Activated B cell treated with CpG ODN at 0.5 μM for 24 hours (primary cell): ENCODE data around the gene PCNX2. TPM values are rescaled to one million over a fixed set of nuclear protein-coding genes. Genes with fewer than 3 reads are reported as not detected.

Source experiments
- ATAC-seq: fragments of 200-7000 bp; cut with Tn5 transposase; one replicate; pipeline ENCODE4 v1.10.0; 2021; ENCODE audit warnings: low read depth, mild to moderate bottlenecking, moderate library complexity
- CTCF ChIA-PET: fragments of 350-600 bp; sonication (Branson Sonifier 250); formaldehyde crosslinking; loops from one replicate; lab custom pipeline; 2021; ENCODE audit warnings: antibody characterized with exemption; lab: Charles Lee
- POLR2A ChIA-PET: fragments of 350-600 bp; sonication (Branson Sonifier 250); formaldehyde crosslinking; loops from one replicate; lab custom pipeline; 2021; ENCODE audit warnings: antibody characterized with exemption; lab: Charles Lee
- DNase-seq: peaks from one replicate; pipeline ENCODE4 v3.0.0; 2022
- H3K27ac Mint-ChIP-seq: one replicate; pipeline ENCODE4 v1.8.0; 2020; ENCODE audit warnings: mixed read lengths
- H3K27me3 Mint-ChIP-seq: one replicate; pipeline ENCODE4 v1.8.0; 2021; ENCODE audit warnings: mixed read lengths
- H3K36me3 Mint-ChIP-seq: one replicate; pipeline ENCODE4 v1.8.0; 2021; ENCODE audit warnings: low read depth, mixed read lengths
- H3K4me1 Mint-ChIP-seq: one replicate; pipeline ENCODE4 v1.8.0; 2021; ENCODE audit warnings: mixed read lengths
- H3K4me3 Mint-ChIP-seq: one replicate; pipeline ENCODE4 v1.8.0; 2020; ENCODE audit warnings: mild to moderate bottlenecking, mixed read lengths
- H3K9me3 Mint-ChIP-seq: one replicate; pipeline ENCODE4 v1.8.0; 2020; ENCODE audit warnings: mixed read lengths
- intact Hi-C: fragments of 100-400 bp; cut with micrococcal nuclease; formaldehyde crosslinking; loops from one replicate; pipeline ENCODE4 v1.15.1; 2024
- total RNA-seq: library from RNA; stranded (reverse); gene quantifications from 2 replicates; pipeline ENCODE4 v1.2.3, GENCODE V29; 2022
- TF ChIP-seq, protein P1 (sequence below): fragments of 200-600 bp; IDR thresholded peaks from one replicate; pipeline ENCODE4 v1.8.0; 2022; ENCODE audit warnings: antibody characterized with exemption, mild to moderate bottlenecking

PCNX2 gene
- total RNA-seq, 1 donor from 2014 or later = 20.4 TPM

- Mint-ChIP-seq H3K4me3 (no peak overlapping the region), H3K36me3 (peaks cover 38% of the 10 kb centered on the region), H3K27me3 (no peaks in the 10 kb centered on the region), H3K4me1 (no peaks in the 10 kb centered on the region), H3K27ac (no peak overlapping the region), H3K9me3 (no peaks in the 10 kb centered on the region)
- intact Hi-C loops = no loop called here
- no peak for DNase-seq
- no peak for ATAC-seq
- ChIA-PET POLR2A (no interaction called here), CTCF (no interaction called here)
- TF ChIP-seq, protein P1, sequence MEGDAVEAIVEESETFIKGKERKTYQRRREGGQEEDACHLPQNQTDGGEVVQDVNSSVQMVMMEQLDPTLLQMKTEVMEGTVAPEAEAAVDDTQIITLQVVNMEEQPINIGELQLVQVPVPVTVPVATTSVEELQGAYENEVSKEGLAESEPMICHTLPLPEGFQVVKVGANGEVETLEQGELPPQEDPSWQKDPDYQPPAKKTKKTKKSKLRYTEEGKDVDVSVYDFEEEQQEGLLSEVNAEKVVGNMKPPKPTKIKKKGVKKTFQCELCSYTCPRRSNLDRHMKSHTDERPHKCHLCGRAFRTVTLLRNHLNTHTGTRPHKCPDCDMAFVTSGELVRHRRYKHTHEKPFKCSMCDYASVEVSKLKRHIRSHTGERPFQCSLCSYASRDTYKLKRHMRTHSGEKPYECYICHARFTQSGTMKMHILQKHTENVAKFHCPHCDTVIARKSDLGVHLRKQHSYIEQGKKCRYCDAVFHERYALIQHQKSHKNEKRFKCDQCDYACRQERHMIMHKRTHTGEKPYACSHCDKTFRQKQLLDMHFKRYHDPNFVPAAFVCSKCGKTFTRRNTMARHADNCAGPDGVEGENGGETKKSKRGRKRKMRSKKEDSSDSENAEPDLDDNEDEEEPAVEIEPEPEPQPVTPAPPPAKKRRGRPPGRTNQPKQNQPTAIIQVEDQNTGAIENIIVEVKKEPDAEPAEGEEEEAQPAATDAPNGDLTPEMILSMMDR = no peak
Measured at GRCh38 chr1:233015965-233016364, 279.6 kb downstream of the PCNX2 start.

- TF ChIP-seq, protein P1 = no peak
- no peak for DNase-seq
- no peak overlapping the region for H3K4me3 Mint-ChIP-seq
- no peaks in the 10 kb centered on the region for H3K27me3 Mint-ChIP-seq
- no peak for ATAC-seq
- POLR2A ChIA-PET = no interaction called here
- peaks cover 36% of the 10 kb centered on the region for H3K36me3 Mint-ChIP-seq
- H3K9me3 Mint-ChIP-seq = no peaks in the 10 kb centered on the region
- CTCF ChIA-PET = no interaction called here
- H3K27ac Mint-ChIP-seq = no peak overlapping the region
- intact Hi-C loops = no loop called here
- H3K4me1 Mint-ChIP-seq = no peaks in the 10 kb centered on the region
Measured at GRCh38 chr1:233012021-233012420, 283.5 kb downstream of the PCNX2 start.

- CTCF ChIA-PET = no interaction called here
- H3K4me1 Mint-ChIP-seq = no peaks in the 10 kb centered on the region
Measured at GRCh38 chr1:233010146-233010545, 285.4 kb downstream of the PCNX2 start.

DNA sequence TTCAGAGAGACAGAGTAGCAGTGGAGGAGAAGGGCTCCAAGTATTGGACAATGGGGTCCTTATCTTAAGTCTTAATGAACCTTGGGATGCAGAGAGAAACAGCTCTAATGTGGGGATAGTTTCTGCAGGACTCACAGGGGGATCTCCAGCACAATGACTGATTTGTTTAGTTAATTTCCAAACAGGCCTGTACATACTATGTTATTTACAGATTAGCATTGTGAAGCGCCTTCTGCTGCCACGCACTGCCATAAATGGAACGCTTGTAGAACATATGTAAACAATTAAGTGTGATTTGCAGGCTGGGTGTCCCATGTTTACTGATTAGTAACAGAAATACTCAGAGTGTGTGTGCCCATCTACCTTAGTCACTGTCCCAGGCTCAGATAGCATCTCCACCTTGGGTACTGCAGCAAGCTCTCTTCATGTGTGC lies 289.0 kb downstream of the PCNX2 start:
- ATAC-seq = no peak
- DNase-seq = no peak
- TF ChIP-seq, protein P1 = no peak
- intact Hi-C loops = no loop called here
- ChIA-PET CTCF (no interaction called here), POLR2A (no interaction called here)
- no peaks in the 10 kb centered on the region for H3K27me3 Mint-ChIP-seq
- H3K9me3 Mint-ChIP-seq = no peaks in the 10 kb centered on the region
- H3K4me3 Mint-ChIP-seq = no peak overlapping the region
- H3K4me1 Mint-ChIP-seq = no peaks in the 10 kb centered on the region
- H3K36me3 Mint-ChIP-seq = peaks cover 10% of the 10 kb centered on the region
- no peak overlapping the region for H3K27ac Mint-ChIP-seq

More at GRCh38 chr1:233010146-233010545, 285.4 kb downstream of the PCNX2 start:
- H3K27me3 Mint-ChIP-seq = no peaks in the 10 kb centered on the region
- H3K36me3 Mint-ChIP-seq = peaks cover 33% of the 10 kb centered on the region
- H3K9me3 Mint-ChIP-seq = no peaks in the 10 kb centered on the region
- ATAC-seq = no peak
- intact Hi-C loops = no loop called here
- POLR2A ChIA-PET = no interaction called here
- DNase-seq = no peak
- no peak overlapping the region for H3K4me3 Mint-ChIP-seq
- TF ChIP-seq, protein P1 = no peak
- H3K27ac Mint-ChIP-seq = no peak overlapping the region

- TF ChIP-seq, protein P1 = no peak
- Mint-ChIP-seq H3K27me3 (no peaks in the 10 kb centered on the region), H3K27ac (no peak overlapping the region), H3K9me3 (no peaks in the 10 kb centered on the region), H3K4me1 (no peaks in the 10 kb centered on the region), H3K4me3 (no peak overlapping the region), H3K36me3 (peaks cover 10% of the 10 kb centered on the region)
- intact Hi-C loops = no loop called here
- DNase-seq = no peak
- CTCF ChIA-PET = no interaction called here
- POLR2A ChIA-PET = no interaction called here
- ATAC-seq = no peak
Measured at GRCh38 chr1:233006108-233006507, 289.4 kb downstream of the PCNX2 start.
